ENCODE results near the gene NFYA. TPM values are rescaled to one million over a fixed set of nuclear protein-coding genes. Genes with fewer than 3 reads are reported as not detected.

NFYA gene
- total and polyA plus RNA-seq, 2 of the 13 experiments (the other 11 are each of a cell fraction or from before 2014, with no cell fraction given) = 16.0 to 22.9 TPM

- TF ChIP-seq, protein P1, sequence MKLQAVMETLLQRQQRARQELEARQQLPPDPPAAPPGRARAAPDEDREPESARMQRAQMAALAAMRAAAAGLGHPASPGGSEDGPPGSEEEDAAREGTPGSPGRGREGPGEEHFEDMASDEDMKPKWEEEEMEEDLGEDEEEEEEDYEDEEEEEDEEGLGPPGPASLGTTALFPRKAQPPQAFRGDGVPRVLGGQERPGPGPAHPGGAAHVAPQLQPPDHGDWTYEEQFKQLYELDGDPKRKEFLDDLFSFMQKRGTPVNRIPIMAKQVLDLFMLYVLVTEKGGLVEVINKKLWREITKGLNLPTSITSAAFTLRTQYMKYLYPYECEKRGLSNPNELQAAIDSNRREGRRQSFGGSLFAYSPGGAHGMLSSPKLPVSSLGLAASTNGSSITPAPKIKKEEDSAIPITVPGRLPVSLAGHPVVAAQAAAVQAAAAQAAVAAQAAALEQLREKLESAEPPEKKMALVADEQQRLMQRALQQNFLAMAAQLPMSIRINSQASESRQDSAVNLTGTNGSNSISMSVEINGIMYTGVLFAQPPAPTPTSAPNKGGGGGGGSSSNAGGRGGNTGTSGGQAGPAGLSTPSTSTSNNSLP (IDR thresholded peaks at IDR 0.05; ENCODE audit: low read depth, low read length) = peak; percentile 88
- no peak for TF ChIP-seq ZNF441 (CRISPR knock-in tag; IDR thresholded peaks at IDR 0.05; ENCODE audit: borderline replicate concordance)
- TF ChIP-seq, protein P2, sequence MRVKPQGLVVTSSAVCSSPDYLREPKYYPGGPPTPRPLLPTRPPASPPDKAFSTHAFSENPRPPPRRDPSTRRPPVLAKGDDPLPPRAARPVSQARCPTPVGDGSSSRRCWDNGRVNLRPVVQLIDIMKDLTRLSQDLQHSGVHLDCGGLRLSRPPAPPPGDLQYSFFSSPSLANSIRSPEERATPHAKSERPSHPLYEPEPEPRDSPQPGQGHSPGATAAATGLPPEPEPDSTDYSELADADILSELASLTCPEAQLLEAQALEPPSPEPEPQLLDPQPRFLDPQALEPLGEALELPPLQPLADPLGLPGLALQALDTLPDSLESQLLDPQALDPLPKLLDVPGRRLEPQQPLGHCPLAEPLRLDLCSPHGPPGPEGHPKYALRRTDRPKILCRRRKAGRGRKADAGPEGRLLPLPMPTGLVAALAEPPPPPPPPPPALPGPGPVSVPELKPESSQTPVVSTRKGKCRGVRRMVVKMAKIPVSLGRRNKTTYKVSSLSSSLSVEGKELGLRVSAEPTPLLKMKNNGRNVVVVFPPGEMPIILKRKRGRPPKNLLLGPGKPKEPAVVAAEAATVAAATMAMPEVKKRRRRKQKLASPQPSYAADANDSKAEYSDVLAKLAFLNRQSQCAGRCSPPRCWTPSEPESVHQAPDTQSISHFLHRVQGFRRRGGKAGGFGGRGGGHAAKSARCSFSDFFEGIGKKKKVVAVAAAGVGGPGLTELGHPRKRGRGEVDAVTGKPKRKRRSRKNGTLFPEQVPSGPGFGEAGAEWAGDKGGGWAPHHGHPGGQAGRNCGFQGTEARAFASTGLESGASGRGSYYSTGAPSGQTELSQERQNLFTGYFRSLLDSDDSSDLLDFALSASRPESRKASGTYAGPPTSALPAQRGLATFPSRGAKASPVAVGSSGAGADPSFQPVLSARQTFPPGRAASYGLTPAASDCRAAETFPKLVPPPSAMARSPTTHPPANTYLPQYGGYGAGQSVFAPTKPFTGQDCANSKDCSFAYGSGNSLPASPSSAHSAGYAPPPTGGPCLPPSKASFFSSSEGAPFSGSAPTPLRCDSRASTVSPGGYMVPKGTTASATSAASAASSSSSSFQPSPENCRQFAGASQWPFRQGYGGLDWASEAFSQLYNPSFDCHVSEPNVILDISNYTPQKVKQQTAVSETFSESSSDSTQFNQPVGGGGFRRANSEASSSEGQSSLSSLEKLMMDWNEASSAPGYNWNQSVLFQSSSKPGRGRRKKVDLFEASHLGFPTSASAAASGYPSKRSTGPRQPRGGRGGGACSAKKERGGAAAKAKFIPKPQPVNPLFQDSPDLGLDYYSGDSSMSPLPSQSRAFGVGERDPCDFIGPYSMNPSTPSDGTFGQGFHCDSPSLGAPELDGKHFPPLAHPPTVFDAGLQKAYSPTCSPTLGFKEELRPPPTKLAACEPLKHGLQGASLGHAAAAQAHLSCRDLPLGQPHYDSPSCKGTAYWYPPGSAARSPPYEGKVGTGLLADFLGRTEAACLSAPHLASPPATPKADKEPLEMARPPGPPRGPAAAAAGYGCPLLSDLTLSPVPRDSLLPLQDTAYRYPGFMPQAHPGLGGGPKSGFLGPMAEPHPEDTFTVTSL (CRISPR knock-in tag; IDR thresholded peaks at IDR 0.05; ENCODE audit: borderline replicate concordance) = peak; percentile 79; the same call in 1 of the 2 replicates
- no peak for TF ChIP-seq ZBTB14 (CRISPR knock-in tag; IDR thresholded peaks at IDR 0.05)
- no peak for TF ChIP-seq CEBPZ (IDR thresholded peaks at IDR 0.05; ENCODE audit: low read length)
- TF ChIP-seq ZNF143 (CRISPR knock-in tag; IDR thresholded peaks at IDR 0.05) = no peak
- peak; percentile 24; the same call in 1 of the 2 replicates for TF ChIP-seq HOXA9 (CRISPR knock-in tag; IDR thresholded peaks at IDR 0.05; ENCODE audit: borderline replicate concordance)
- TF ChIP-seq ZNF552 (CRISPR knock-in tag; IDR thresholded peaks at IDR 0.05; ENCODE audit: borderline replicate concordance) = no peak
- TF ChIP-seq KAT2B (IDR thresholded peaks at IDR 0.05; ENCODE audit: borderline replicate concordance, low read depth, low read length) = 0 out of 2 replicates have a peak, but pooled peaks have one; percentile 33
- TF ChIP-seq, protein P3, sequence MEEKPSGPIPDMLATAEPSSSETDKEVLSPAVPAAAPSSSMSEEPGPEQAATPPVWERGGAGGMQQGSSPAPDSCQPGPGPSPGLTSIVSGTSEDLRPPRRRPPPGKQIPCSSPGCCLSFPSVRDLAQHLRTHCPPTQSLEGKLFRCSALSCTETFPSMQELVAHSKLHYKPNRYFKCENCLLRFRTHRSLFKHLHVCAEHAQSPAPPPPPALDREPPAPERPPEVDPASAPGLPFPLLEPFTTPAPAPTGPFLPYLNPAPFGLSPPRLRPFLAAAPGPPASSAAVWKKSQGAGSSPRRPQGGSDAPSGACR (CRISPR knock-in tag; IDR thresholded peaks at IDR 0.05) = peak; percentile 79; the same call in 1 of the 2 replicates
- 0 out of 2 replicates have a peak, but pooled peaks have one; percentile 35 for TF ChIP-seq ZNF615 (CRISPR knock-in tag; IDR thresholded peaks at IDR 0.05; ENCODE audit: borderline replicate concordance)
- TF ChIP-seq ZSCAN20 (CRISPR knock-in tag; IDR thresholded peaks at IDR 0.05; ENCODE audit: borderline replicate concordance) = no peak
- no peak for TF ChIP-seq ZNF513 (CRISPR knock-in tag; conservative IDR thresholded peaks at IDR 0.05)
- TF ChIP-seq RELA (CRISPR knock-in tag; IDR thresholded peaks at IDR 0.05) = 0 out of 2 replicates have a peak, but pooled peaks have one; percentile 33
Measured at GRCh38 chr6:41065550-41066026, 7.2 kb upstream of the NFYA start (continued).
